ENCODE data around the gene ARHGAP26. TPM values are rescaled to one million over a fixed set of nuclear protein-coding genes. Genes with fewer than 3 reads are reported as not detected.
"Not testable (repeated sequence)": the region's sequence is repeated elsewhere in the genome, so short reads cannot be mapped to it uniquely, and the experiment has no call there.

Gene ARHGAP26
- total RNA-seq, 1 donor from 2014 or later = 7.1 TPM

DNA sequence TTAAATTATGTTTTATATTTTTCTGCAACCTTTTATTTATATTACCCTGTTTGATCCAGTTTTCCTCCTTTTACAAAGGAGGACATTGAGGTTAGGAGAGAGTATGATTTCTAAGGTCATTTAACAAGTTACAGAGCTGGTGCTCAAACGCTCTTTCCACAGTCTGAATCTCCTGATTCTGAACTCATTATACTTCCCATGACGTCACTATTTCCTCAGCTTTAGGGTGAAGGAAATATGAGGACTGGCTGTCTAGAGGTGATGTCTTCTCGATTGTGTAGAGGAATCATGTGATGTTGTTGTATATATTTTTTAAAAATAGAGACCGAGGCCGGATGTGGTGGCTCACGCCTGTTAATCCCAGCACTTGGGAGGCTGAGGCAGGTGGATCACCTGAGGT is 140.0 kb downstream of the ARHGAP26 start:
- no peak for ATAC-seq

DNA sequence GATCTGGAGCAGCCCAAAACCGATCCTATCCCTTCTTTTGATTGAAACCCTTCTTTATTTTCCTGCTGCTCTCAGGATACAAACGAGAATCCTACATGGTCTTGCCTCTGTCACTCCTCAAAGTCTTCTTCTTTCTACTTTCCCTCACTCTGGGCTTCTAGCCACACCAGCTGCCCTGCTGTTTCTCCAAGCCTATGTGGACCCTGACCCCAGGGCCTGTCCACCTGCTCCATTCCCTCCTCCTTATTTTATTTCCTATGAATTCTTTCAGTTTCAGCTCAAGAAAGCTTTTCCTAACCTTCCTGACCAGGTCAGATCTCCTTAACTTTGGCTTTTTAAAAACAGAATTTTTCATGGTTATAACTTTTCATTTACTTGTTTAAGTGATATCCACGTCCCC is 141.0 kb downstream of the ARHGAP26 start:
- ATAC-seq = no peak

DNA sequence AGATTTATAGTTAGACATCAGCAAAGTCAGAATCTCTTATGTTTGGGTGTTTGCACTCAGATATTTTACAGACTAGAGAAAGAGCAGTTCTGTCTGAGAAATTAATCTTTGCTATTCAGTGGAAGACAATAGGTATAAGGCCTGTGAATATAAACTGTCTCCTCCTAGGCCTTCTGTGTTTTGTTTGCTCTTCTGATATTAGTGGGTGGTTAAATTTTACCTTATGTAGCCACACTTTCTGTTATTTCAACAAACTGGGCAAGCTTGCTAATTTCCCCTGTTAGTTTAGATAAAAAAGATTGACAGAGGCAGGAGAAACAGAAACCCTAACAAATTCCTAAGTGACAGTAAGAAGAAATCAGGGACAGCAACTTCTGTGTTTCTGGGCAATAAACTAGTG is 141.6 kb downstream of the ARHGAP26 start:
- no peak for ATAC-seq

- ATAC-seq = peak; percentile 93
Measured at GRCh38 chr5:142913728-142914338, 143.7 kb downstream of the ARHGAP26 start.

DNA sequence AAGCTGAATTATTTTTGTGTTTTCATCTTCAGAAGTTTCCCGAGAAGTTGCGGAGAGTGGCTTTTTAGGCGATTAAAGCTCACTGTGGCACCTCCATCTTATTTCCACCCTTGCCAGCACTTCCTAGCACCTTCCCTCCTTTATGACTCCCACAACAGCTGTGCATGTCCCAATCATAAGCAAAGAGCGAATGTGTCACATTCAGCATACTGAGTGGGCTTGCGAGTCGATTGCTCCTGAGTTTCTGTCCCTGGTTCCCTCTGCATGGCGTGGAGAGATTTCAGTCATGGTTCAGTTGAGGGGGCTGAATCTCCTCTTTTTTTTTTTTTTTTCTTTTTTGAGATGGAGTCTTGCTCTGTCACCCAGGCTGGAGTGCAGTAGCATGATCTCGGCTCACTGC is 144.9 kb downstream of the ARHGAP26 start:
- ATAC-seq = no peak

DNA sequence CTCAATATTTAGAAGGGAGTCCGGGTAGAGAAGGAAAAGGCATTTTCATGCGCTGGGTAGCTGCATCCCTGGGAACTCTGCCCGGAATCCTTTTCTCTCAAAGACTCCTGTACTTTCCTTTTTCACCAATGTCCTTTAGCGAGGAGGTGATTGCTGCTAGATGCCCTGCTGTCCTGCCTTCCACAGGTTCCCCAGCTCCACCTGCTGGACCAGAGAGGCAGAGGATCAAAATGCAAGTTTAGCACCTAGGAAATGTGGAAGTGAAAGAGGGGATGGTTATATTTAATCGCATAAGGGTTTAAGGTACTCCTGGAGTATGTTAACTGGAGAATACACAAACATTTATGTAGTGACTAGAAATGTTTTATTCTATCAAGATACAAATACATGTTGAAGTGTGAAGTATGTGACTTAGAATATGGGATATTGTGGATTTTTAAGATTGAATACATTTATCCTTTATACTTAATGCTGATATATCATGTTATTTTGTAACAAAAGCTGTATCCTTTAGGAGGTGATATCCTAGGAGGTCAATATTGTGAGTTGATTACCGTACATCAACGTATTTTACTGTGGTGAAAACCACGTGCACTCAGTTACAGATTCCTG is 145.7 kb downstream of the ARHGAP26 start:
- ATAC-seq = no peak

GRCh38 chr5:142918959-142919635 is 148.9 kb downstream of the ARHGAP26 start:
- ATAC-seq = no peak

- no peak for ATAC-seq
Measured at GRCh38 chr5:142920849-142921612, 150.9 kb downstream of the ARHGAP26 start.

DNA sequence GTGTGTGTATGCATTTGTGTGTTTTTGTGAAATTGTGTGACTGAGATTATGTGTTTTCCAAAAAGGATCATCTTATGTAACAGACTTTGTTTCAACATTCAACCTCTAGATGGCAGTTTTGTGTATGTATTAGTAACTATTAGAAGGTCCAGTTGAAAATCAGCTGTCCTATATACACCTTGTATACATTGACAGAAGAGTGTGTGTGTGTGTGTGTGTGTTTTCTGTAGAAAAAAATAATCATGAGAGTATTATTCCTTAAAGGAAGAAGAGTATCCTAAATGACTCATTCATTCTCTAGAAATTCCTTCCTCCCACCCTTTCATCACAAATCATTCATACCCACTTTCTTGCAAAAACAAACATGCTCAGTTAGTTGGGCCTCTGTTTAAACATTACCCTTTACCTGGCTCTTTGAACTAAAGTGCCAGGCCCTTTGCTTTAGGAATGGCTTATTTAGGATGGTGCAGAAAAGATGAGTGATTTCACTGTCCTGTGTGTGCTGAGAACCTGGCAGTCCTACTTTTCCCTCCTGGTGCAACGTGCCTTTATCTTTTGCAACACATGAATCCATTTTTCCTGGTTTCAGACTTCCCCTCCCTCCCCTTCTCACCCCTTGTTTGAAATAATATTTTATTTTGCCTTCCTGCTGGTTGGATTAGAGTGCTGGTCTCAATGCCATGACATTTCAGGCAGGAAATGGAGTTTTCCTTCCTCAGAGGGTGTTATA is 152.2 kb downstream of the ARHGAP26 start:
- peak; percentile 55 for ATAC-seq

- ATAC-seq = no peak
Measured at GRCh38 chr5:142924135-142924883, 154.1 kb downstream of the ARHGAP26 start.

GRCh38 chr5:142925795-142926194 is 155.6 kb downstream of the ARHGAP26 start:
- ATAC-seq = peak; percentile 58

GRCh38 chr5:142926549-142926948 is 156.4 kb downstream of the ARHGAP26 start:
- ATAC-seq = no peak

- not testable (repeated sequence) for ATAC-seq
Measured at GRCh38 chr5:142928999-142929398, 158.8 kb downstream of the ARHGAP26 start.

GRCh38 chr5:142929587-142929986 is 159.4 kb downstream of the ARHGAP26 start:
- no peak for ATAC-seq

DNA sequence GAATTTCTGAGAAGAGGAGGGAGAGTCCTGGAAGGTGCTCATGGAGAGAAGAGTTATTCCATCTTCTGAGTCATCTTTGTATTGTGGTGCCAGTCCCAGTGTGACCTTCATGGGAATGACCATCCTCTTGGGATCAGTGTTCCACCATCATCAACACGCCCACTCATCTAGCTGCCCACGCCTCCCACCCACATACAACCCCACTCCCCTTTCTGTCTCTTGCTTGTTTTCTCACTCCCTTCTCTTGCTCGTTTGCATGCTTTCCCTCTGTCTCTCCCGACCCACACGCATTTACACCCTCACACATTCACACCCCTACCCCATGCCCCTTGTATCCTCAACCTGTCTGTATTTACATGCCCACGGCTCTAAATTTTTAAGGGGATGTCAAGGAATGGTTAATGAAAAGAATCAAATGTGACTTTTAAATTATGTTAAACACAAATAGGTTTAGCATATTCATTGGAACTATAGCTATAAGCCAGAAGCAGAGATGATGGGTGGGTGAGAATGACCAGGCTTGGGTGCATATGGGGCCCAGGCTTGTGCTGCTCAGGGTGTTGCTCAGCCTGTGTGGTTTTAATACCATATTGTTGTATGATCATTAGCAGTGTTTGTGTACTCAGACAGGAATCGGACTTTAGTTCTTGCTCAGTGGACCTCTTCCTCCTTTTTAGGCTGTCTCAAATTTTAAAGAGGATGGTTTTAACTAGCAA is 160.4 kb downstream of the ARHGAP26 start:
- ATAC-seq = no peak

DNA sequence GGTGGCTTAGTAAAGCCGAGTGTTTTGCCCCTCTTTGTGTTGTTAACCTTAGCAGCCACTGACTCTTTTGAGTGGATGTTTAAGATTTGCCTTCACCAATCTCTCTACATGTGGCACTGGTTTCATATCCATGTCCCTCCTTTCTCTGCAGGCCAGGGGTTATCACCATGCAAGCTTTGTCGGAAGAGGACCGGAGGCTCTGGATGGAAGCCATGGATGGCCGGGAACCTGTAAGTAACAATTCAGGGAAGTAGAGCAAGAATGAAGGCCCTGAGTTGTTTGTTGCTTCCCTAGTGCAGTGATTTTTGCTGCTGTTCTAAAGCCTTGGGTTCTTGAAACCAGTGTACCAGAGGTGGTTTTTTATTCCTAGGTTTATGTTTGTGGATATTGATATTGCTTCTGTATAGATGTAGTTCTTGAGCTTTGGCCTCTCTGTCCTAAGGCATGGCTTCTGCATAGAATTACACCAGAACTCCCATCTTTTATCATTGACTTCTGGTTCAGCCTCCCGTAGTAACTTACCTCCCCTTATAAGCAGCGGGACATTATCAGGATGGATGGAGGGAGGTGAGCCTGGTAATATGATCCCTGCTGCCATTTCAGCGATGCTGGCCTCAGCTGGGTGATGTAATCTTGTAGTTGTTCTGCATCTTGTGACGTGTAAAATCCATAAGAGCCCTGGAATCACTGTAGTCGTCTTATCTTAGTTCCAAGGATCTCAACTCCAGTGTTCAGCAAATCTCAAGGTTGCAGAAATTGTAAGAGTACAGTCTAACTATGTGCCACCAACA is 161.9 kb downstream of the ARHGAP26 start:
- ATAC-seq = no peak

DNA sequence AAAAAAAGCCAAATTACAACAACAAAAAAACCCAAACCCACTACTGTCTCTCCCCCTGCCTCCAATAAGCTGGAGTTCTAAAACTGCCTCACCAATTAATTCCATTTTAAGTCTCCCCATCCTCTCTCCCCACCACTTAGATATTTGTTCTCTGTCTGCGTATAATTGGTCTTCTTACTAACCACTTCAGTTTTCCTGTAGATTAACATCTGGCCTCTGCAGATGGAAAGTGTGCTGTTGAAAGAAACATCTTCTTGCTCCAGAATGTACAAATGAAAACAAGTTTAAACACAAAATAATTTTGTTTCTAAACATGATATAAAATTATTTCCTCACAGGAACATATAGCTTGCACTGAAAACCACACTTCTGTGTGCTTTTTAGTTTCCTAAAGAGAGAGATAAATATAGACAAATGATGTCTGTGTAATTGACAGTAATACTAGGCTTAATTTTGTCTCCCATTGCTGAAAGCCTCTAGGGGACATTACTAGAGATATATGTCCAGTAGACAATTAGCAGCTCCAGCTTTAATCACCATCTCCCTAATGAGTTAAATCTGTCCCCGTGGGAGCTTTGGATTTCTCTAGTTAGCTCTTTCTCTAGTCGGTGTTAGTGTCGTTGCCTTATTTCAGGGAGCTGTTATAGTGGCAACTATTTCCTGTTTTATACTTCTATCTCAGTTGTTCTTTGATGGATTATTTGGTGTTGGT is 164.0 kb downstream of the ARHGAP26 start:
- ATAC-seq = no peak

DNA sequence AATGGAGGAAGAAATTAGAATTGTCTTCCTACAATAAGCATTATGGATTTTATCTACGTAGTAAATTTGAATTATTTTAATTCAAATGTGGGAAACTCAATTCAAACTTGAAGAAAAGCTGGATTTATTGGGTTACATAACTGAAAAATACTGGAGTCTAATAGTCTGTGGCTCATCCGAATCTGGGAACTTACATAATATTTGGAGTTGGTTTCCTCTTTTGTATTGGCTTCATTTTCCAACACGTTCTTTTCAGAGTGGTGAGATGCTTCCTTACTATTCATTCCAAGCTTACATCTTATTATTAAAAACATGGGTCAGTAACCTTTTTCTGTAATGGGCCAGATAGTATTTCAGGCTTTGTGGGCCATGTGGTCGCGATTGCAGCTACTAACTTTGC is 164.8 kb downstream of the ARHGAP26 start:
- no peak for ATAC-seq

GRCh38 chr5:142937374-142937773 is 167.2 kb downstream of the ARHGAP26 start:
- ATAC-seq = no peak

Data from esophagus mucosa (tissue), 1 donor.